ENCODE results near the gene CX3CL1.

CX3CL1 gene

GRCh38 chr16:57403965-57404817 lies 31.9 kb downstream of the CX3CL1 start, which contains the start of gene CCL17:
Gene CCL17 (plus strand): TSS chr16:57404767. CDS start chr16:57413933, 9,166 bp downstream.
- in situ Hi-C loops (cut with MboI; ENCODE audit: low sequenced_read_pairs, unreplicated experiment) = loop anchor here (25.0 kb wide), 1 partner anchor 317 kb away; the partner anchor contains the start of gene CPNE2
- TF ChIP-seq, protein P1, sequence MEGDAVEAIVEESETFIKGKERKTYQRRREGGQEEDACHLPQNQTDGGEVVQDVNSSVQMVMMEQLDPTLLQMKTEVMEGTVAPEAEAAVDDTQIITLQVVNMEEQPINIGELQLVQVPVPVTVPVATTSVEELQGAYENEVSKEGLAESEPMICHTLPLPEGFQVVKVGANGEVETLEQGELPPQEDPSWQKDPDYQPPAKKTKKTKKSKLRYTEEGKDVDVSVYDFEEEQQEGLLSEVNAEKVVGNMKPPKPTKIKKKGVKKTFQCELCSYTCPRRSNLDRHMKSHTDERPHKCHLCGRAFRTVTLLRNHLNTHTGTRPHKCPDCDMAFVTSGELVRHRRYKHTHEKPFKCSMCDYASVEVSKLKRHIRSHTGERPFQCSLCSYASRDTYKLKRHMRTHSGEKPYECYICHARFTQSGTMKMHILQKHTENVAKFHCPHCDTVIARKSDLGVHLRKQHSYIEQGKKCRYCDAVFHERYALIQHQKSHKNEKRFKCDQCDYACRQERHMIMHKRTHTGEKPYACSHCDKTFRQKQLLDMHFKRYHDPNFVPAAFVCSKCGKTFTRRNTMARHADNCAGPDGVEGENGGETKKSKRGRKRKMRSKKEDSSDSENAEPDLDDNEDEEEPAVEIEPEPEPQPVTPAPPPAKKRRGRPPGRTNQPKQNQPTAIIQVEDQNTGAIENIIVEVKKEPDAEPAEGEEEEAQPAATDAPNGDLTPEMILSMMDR (IDR thresholded peaks at IDR 0.05; ENCODE audit: borderline replicate concordance, control extremely low read depth, extremely low read depth, insufficient read depth, missing control alignments) = no peak
- no peak for DNase-seq (ENCODE audit: low spot score)

GRCh38 chr16:57405097-57405496 lies 32.8 kb downstream of the CX3CL1 start:
- DNase-seq (ENCODE audit: low spot score) = no peak
- TF ChIP-seq, protein P1 (IDR thresholded peaks at IDR 0.05; ENCODE audit: borderline replicate concordance, control extremely low read depth, extremely low read depth, insufficient read depth, missing control alignments) = no peak
- in situ Hi-C loops (cut with MboI; ENCODE audit: low sequenced_read_pairs, unreplicated experiment) = loop anchor here (25.0 kb wide), 1 partner anchor 318 kb away; the partner anchor contains the start of gene CPNE2

DNA sequence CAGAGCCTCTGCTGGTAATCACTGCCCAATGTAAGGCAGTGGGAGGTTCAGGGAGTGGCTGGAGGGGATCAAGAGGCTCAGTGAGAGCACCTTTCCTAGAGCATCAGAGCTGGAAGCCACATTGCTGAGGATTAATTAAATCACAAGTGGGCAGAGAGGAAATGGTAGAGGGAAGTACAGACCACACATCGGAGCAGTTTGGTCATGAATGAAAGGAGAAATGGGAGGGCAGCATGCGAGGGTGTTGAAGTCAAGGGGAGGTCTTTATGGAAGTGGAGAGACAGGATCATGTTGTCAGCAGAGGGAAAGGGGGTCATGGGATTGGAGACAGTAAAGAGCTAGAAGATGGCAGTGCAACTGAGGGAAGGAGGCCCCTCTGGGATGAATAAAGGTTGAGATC lies 34.6 kb downstream of the CX3CL1 start:
- TF ChIP-seq, protein P1 (IDR thresholded peaks at IDR 0.05; ENCODE audit: borderline replicate concordance, control extremely low read depth, extremely low read depth, insufficient read depth, missing control alignments) = no peak
- in situ Hi-C loops (cut with MboI; ENCODE audit: low sequenced_read_pairs, unreplicated experiment) = loop anchor here (25.0 kb wide), 1 partner anchor 320 kb away; the partner anchor contains the start of gene CPNE2
- no peak for DNase-seq (ENCODE audit: low spot score)

DNA sequence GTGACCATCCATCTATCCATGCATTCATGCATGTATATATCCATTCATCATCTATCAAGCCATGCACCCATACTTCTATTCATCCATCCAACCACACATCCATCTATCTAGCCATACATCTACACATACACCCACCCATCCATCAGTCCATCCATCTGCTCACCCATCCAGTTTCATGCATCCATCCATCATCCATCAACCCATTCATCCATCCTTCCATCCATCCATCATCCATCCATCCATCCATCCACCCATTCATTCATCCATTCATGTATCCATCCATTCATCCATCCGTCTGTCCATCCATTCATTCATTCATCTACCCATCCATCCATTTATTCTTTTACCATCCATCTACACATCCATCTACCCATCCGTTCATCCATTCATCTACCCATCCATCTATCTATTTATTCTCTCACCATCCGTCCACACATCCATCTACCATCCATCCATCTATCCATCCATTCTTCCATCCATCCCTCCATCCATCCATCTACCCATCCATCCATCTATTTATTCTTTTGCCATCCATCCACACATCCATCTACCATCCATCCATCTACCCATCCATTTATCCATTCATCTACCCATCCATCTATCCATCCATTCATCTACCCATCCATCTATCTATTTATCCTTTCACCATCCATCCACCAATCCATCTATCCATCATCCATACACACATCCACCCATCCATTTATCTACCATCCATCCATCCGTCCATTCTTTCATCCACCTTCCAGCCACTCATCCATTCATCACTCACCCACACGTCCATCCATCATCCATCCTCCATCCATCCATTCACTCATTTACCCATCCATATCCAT lies 35.4 kb downstream of the CX3CL1 start:
- in situ Hi-C loops (cut with MboI; ENCODE audit: low sequenced_read_pairs, unreplicated experiment) = loop anchor here (25.0 kb wide), 1 partner anchor 320 kb away; the partner anchor contains the start of gene CPNE2
- no peak for DNase-seq (ENCODE audit: low spot score)
- TF ChIP-seq, protein P1 (IDR thresholded peaks at IDR 0.05; ENCODE audit: borderline replicate concordance, control extremely low read depth, extremely low read depth, insufficient read depth, missing control alignments) = no peak

- TF ChIP-seq, protein P1 (IDR thresholded peaks at IDR 0.05; ENCODE audit: borderline replicate concordance, control extremely low read depth, extremely low read depth, insufficient read depth, missing control alignments) = no peak
- in situ Hi-C loops (cut with MboI; ENCODE audit: low sequenced_read_pairs, unreplicated experiment) = loop anchor here (25.0 kb wide), 1 partner anchor 322 kb away; the partner anchor contains the start of gene CPNE2
- DNase-seq (ENCODE audit: low spot score) = no peak
Observed at GRCh38 chr16:57409065-57409464, 36.8 kb downstream of the CX3CL1 start.

Measured in GM13976 (cell line).